Immature natural killer cell (primary cell): ENCODE measurements around the gene LRMDA. TPM values are rescaled to one million over a fixed set of nuclear protein-coding genes. Genes with fewer than 3 reads are reported as not detected.

Experiments
- DNase-seq, 3 donors: peaks; one replicate each; pipeline ENCODE4 v3.0.0; 2022; ENCODE audit warnings: mixed read lengths in 1 of 3
- H3K27ac Mint-ChIP-seq, 6 donors: one replicate each; pipeline ENCODE4 v1.8.0; 2020; ENCODE audit warnings: mixed read lengths in 6 of 6, mild to moderate bottlenecking in 5 of 6, inconsistent platforms in 4 of 6, moderate library complexity in 3 of 6
- H3K27me3 Mint-ChIP-seq, 3 donors: one replicate each; pipeline ENCODE4 v1.8.0; 2020 to 2021; ENCODE audit warnings: low read depth in 3 of 3, mild to moderate bottlenecking in 3 of 3, mixed read lengths in 3 of 3, moderate library complexity in 3 of 3, inconsistent platforms in 1 of 3
- H3K36me3 Mint-ChIP-seq, 3 donors: one replicate each; pipeline ENCODE4 v1.8.0; 2020; ENCODE audit warnings: mixed read lengths in 3 of 3, inconsistent platforms in 2 of 3, mild to moderate bottlenecking in 2 of 3
- H3K4me1 Mint-ChIP-seq, 2 donors: one replicate each; pipeline ENCODE4 v1.8.0; 2020; ENCODE audit warnings: inconsistent platforms in 2 of 2, mild to moderate bottlenecking in 2 of 2, mixed read lengths in 2 of 2, moderate library complexity in 1 of 2
- H3K4me3 Mint-ChIP-seq, 5 donors: one replicate each; pipeline ENCODE4 v1.8.0; 2020; ENCODE audit warnings: mild to moderate bottlenecking in 5 of 5, mixed read lengths in 5 of 5, inconsistent platforms in 3 of 5, moderate library complexity in 3 of 5
- H3K9me3 Mint-ChIP-seq, 6 donors: one replicate each; pipeline ENCODE4 v1.8.0; 2020; ENCODE audit warnings: mild to moderate bottlenecking in 6 of 6, mixed read lengths in 6 of 6, inconsistent platforms in 4 of 6, moderate library complexity in 3 of 6
- polyA plus RNA-seq, 3 donors: library from polyadenylated mRNA; unstranded; fragments of 300-500 nt; fragmentation: Illumina TruSeq; gene quantifications; one replicate each; pipeline ENCODE4 v1.2.3, GENCODE V29; 2021

Gene LRMDA
- polyA plus RNA-seq, 3 donors from 2014 or later = 1.7 to 14.2 (median 2.3) TPM

GRCh38 chr10:76086761-76087639, 655.6 kb downstream of the LRMDA start:
- H3K36me3 Mint-ChIP-seq = no peaks in the 10 kb centered on the region
- no peak overlapping the region for H3K4me3 Mint-ChIP-seq
- no peak for DNase-seq
- H3K27ac Mint-ChIP-seq = no peak overlapping the region
- no peaks in the 10 kb centered on the region for H3K4me1 Mint-ChIP-seq
- peaks cover 0 to 3% (median 0%) of the 10 kb centered on the region in 6 donors for H3K9me3 Mint-ChIP-seq
- peaks cover 3 to 9% (median 5%) of the 10 kb centered on the region in 3 donors for H3K27me3 Mint-ChIP-seq

- H3K4me1 Mint-ChIP-seq = no peaks in the 10 kb centered on the region
- no peak for DNase-seq
- peaks cover 0 to 3% (median 0%) of the 10 kb centered on the region in 6 donors for H3K9me3 Mint-ChIP-seq
- peaks cover 3 to 9% (median 5%) of the 10 kb centered on the region in 3 donors for H3K27me3 Mint-ChIP-seq
- H3K36me3 Mint-ChIP-seq = no peaks in the 10 kb centered on the region
- H3K27ac Mint-ChIP-seq = no peak overlapping the region
- H3K4me3 Mint-ChIP-seq = no peak overlapping the region
These were observed 656.6 kb downstream of the LRMDA start for GRCh38 chr10:76088008-76088407.

GRCh38 chr10:76088980-76089379, 657.6 kb downstream of the LRMDA start:
- H3K36me3 Mint-ChIP-seq = no peaks in the 10 kb centered on the region
- H3K9me3 Mint-ChIP-seq = peaks cover 0 to 3% (median 0%) of the 10 kb centered on the region in 6 donors
- no peaks in the 10 kb centered on the region for H3K4me1 Mint-ChIP-seq
- peaks cover 3 to 9% (median 4%) of the 10 kb centered on the region in 3 donors for H3K27me3 Mint-ChIP-seq
- H3K4me3 Mint-ChIP-seq = no peak overlapping the region
- no peak overlapping the region for H3K27ac Mint-ChIP-seq
- no peak for DNase-seq

- H3K4me1 Mint-ChIP-seq = no peaks in the 10 kb centered on the region
- DNase-seq = no peak
- H3K36me3 Mint-ChIP-seq = no peaks in the 10 kb centered on the region
- H3K4me3 Mint-ChIP-seq = no peak overlapping the region
- peaks cover 0 to 3% (median 0%) of the 10 kb centered on the region in 6 donors for H3K9me3 Mint-ChIP-seq
- H3K27me3 Mint-ChIP-seq = peaks cover 3 to 9% (median 4%) of the 10 kb centered on the region in 3 donors
- no peak overlapping the region for H3K27ac Mint-ChIP-seq
These were observed 658.2 kb downstream of the LRMDA start for GRCh38 chr10:76089556-76090180.

GRCh38 chr10:76091926-76092325, 660.5 kb downstream of the LRMDA start:
- Mint-ChIP-seq H3K4me3 (no peak overlapping the region), H3K27ac (no peak overlapping the region), H3K4me1 (no peaks in the 10 kb centered on the region), H3K36me3 (no peaks in the 10 kb centered on the region), H3K27me3 (peaks cover 0 to 6% (median 4%) of the 10 kb centered on the region in 3 donors), H3K9me3 (peaks cover 0 to 3% (median 0%) of the 10 kb centered on the region in 6 donors)
- DNase-seq = no peak

- H3K27me3 Mint-ChIP-seq = peaks cover 0 to 1% (median 0%) of the 10 kb centered on the region in 3 donors
- H3K4me1 Mint-ChIP-seq = no peaks in the 10 kb centered on the region
- H3K27ac Mint-ChIP-seq = no peak overlapping the region
- peaks cover 0 to 4% (median 0%) of the 10 kb centered on the region in 6 donors for H3K9me3 Mint-ChIP-seq
- no peak for DNase-seq
- H3K36me3 Mint-ChIP-seq = no peaks in the 10 kb centered on the region
- H3K4me3 Mint-ChIP-seq = no peak overlapping the region
These were observed 675.2 kb downstream of the LRMDA start for GRCh38 chr10:76106611-76107010.

- H3K36me3 Mint-ChIP-seq = no peaks in the 10 kb centered on the region
- no peak overlapping the region for H3K27ac Mint-ChIP-seq
- H3K4me1 Mint-ChIP-seq = no peaks in the 10 kb centered on the region
- peaks cover 0 to 3% (median 0%) of the 10 kb centered on the region in 6 donors for H3K9me3 Mint-ChIP-seq
- no peak overlapping the region for H3K4me3 Mint-ChIP-seq
- H3K27me3 Mint-ChIP-seq = peaks cover 0 to 2% (median 1%) of the 10 kb centered on the region in 3 donors
- DNase-seq = no peak
These were observed 677.3 kb downstream of the LRMDA start for GRCh38 chr10:76108563-76109359.

- peaks cover 0 to 1% (median 0%) of the 10 kb centered on the region in 6 donors for H3K9me3 Mint-ChIP-seq
- H3K4me3 Mint-ChIP-seq = no peak overlapping the region
- DNase-seq = no peak
- H3K27ac Mint-ChIP-seq = no peak overlapping the region
- peaks cover 0 to 2% (median 1%) of the 10 kb centered on the region in 3 donors for H3K27me3 Mint-ChIP-seq
- H3K36me3 Mint-ChIP-seq = no peaks in the 10 kb centered on the region
- no peaks in the 10 kb centered on the region for H3K4me1 Mint-ChIP-seq
These were observed 680.0 kb downstream of the LRMDA start for GRCh38 chr10:76111404-76111803.

GRCh38 chr10:76111986-76112825, 680.8 kb downstream of the LRMDA start:
- DNase-seq = no peak
- H3K9me3 Mint-ChIP-seq = peaks cover 0 to 1% (median 0%) of the 10 kb centered on the region in 6 donors
- H3K4me1 Mint-ChIP-seq = no peaks in the 10 kb centered on the region
- peaks cover 0 to 2% (median 1%) of the 10 kb centered on the region in 3 donors for H3K27me3 Mint-ChIP-seq
- H3K4me3 Mint-ChIP-seq = no peak overlapping the region
- no peak overlapping the region for H3K27ac Mint-ChIP-seq
- H3K36me3 Mint-ChIP-seq = no peaks in the 10 kb centered on the region

GRCh38 chr10:76112826-76113150, 681.4 kb downstream of the LRMDA start:
- H3K4me1 Mint-ChIP-seq = no peaks in the 10 kb centered on the region
- H3K9me3 Mint-ChIP-seq = peaks cover 0 to 1% (median 0%) of the 10 kb centered on the region in 6 donors
- no peak overlapping the region for H3K27ac Mint-ChIP-seq
- DNase-seq = no peak
- H3K27me3 Mint-ChIP-seq = peaks cover 0 to 2% (median 1%) of the 10 kb centered on the region in 3 donors
- H3K36me3 Mint-ChIP-seq = no peaks in the 10 kb centered on the region
- H3K4me3 Mint-ChIP-seq = no peak overlapping the region

- H3K9me3 Mint-ChIP-seq = peaks cover 0 to 1% (median 0%) of the 10 kb centered on the region in 6 donors
- DNase-seq = no peak
- peaks cover 0 to 2% (median 1%) of the 10 kb centered on the region in 3 donors for H3K27me3 Mint-ChIP-seq
- no peaks in the 10 kb centered on the region for H3K36me3 Mint-ChIP-seq
- no peak overlapping the region for H3K4me3 Mint-ChIP-seq
- H3K4me1 Mint-ChIP-seq = no peaks in the 10 kb centered on the region
- no peak overlapping the region for H3K27ac Mint-ChIP-seq
These were observed 682.5 kb downstream of the LRMDA start for GRCh38 chr10:76113952-76114351.

- DNase-seq = no peak
- Mint-ChIP-seq H3K27ac (no peak overlapping the region), H3K27me3 (peaks cover 0 to 2% (median 1%) of the 10 kb centered on the region in 3 donors), H3K4me1 (no peaks in the 10 kb centered on the region), H3K9me3 (peaks cover 0 to 1% (median 0%) of the 10 kb centered on the region in 6 donors), H3K36me3 (no peaks in the 10 kb centered on the region), H3K4me3 (no peak overlapping the region)
These were observed 683.2 kb downstream of the LRMDA start for GRCh38 chr10:76114581-76115001.

- no peak overlapping the region for H3K27ac Mint-ChIP-seq
- H3K4me1 Mint-ChIP-seq = no peaks in the 10 kb centered on the region
- H3K9me3 Mint-ChIP-seq = peaks cover 0 to 1% (median 0%) of the 10 kb centered on the region in 6 donors
- no peak overlapping the region for H3K4me3 Mint-ChIP-seq
- H3K36me3 Mint-ChIP-seq = no peaks in the 10 kb centered on the region
- peaks cover 0 to 2% (median 0%) of the 10 kb centered on the region in 3 donors for H3K27me3 Mint-ChIP-seq
- no peak for DNase-seq
These were observed 683.7 kb downstream of the LRMDA start for GRCh38 chr10:76115131-76115470.
